Lower leg skin (tissue), 3 donors: ENCODE results near the gene NUDT8.
"Not testable (repeated sequence)": the region's sequence is repeated elsewhere in the genome, so short reads cannot be mapped to it uniquely, and the experiment has no call there.

ENCODE experiments used
- POLR2A ChIP-seq, 2 donors: fragments of 450-650 bp; IDR thresholded peaks; one replicate each; pipeline ENCODE4 v1.6.1; 2016 to 2017; ENCODE audit warnings: antibody characterized with exemption in 2 of 2, mild to moderate bottlenecking in 1 of 2, moderate library complexity in 1 of 2
- TF ChIP-seq, protein P1 (sequence below), 3 donors: fragments of 450-650 bp; IDR thresholded peaks; one replicate each; pipeline ENCODE4 v1.5.1; 2016; ENCODE audit warnings: antibody characterized with exemption in 3 of 3, mild to moderate bottlenecking in 3 of 3, moderate library complexity in 2 of 3

- not testable (repeated sequence) for TF ChIP-seq POLR2A (IDR thresholded peaks at IDR 0.05)
- TF ChIP-seq, protein P1, sequence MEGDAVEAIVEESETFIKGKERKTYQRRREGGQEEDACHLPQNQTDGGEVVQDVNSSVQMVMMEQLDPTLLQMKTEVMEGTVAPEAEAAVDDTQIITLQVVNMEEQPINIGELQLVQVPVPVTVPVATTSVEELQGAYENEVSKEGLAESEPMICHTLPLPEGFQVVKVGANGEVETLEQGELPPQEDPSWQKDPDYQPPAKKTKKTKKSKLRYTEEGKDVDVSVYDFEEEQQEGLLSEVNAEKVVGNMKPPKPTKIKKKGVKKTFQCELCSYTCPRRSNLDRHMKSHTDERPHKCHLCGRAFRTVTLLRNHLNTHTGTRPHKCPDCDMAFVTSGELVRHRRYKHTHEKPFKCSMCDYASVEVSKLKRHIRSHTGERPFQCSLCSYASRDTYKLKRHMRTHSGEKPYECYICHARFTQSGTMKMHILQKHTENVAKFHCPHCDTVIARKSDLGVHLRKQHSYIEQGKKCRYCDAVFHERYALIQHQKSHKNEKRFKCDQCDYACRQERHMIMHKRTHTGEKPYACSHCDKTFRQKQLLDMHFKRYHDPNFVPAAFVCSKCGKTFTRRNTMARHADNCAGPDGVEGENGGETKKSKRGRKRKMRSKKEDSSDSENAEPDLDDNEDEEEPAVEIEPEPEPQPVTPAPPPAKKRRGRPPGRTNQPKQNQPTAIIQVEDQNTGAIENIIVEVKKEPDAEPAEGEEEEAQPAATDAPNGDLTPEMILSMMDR (IDR thresholded peaks at IDR 0.05): not testable (repeated sequence)
Observed at GRCh38 chr11:67588899-67589415, 40.8 kb downstream of the NUDT8 start.
